ENCODE measurements around the gene CTTNBP2.

CTTNBP2 gene

DNA sequence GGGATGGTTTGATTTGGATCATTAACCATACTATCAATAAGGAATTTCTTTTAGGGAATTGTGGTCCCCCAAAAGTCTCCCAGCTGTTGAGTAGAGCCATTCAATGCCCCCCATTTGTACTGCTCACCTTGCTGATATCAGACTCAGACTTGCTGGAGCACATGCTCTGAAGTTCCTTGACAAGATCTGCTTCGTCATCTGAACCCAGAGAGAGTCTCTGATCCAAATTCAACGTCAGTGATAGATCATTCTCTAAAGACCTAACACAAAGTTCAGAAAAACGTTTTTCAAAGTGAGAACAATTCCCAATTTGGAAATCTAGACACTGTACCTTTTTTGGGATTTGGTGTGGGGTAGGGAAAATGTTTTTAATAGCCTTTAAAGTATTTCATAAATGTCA lies 153.9 kb downstream of the CTTNBP2 start:
- H3K36me3 ChIP-seq (ENCODE audit: low read length) = no peaks in the 10 kb centered on the region
- H3K9me2 ChIP-seq (replicated peaks; ENCODE audit: insufficient read depth, low read length) = no peaks in the 10 kb centered on the region
- H2AFZ ChIP-seq (ENCODE audit: low read depth, low read length, severe bottlenecking) = no peak overlapping the region
- H3K4me3 ChIP-seq (ENCODE audit: insufficient read depth, low read length, poor library complexity, severe bottlenecking) = no peak overlapping the region
- H3F3A ChIP-seq (ENCODE audit: insufficient read depth) = no peaks in the 10 kb centered on the region
- no peaks in the 10 kb centered on the region for H3K9me3 ChIP-seq (ENCODE audit: insufficient read depth, low read length)
- H3K4me2 ChIP-seq (ENCODE audit: low read depth, low read length, poor library complexity, severe bottlenecking) = no peak overlapping the region
- TF ChIP-seq, protein P1, sequence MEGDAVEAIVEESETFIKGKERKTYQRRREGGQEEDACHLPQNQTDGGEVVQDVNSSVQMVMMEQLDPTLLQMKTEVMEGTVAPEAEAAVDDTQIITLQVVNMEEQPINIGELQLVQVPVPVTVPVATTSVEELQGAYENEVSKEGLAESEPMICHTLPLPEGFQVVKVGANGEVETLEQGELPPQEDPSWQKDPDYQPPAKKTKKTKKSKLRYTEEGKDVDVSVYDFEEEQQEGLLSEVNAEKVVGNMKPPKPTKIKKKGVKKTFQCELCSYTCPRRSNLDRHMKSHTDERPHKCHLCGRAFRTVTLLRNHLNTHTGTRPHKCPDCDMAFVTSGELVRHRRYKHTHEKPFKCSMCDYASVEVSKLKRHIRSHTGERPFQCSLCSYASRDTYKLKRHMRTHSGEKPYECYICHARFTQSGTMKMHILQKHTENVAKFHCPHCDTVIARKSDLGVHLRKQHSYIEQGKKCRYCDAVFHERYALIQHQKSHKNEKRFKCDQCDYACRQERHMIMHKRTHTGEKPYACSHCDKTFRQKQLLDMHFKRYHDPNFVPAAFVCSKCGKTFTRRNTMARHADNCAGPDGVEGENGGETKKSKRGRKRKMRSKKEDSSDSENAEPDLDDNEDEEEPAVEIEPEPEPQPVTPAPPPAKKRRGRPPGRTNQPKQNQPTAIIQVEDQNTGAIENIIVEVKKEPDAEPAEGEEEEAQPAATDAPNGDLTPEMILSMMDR (IDR thresholded peaks at IDR 0.05; ENCODE audit: insufficient read depth, low read length, poor library complexity, severe bottlenecking) = no peak
- no peak for TF ChIP-seq EZH2phosphoT487 (conservative IDR thresholded peaks at IDR 0.05; ENCODE audit: low read length)
- H3K79me2 ChIP-seq (ENCODE audit: insufficient read depth, low read length) = no peaks in the 10 kb centered on the region
- no peak overlapping the region for H3K9ac ChIP-seq (ENCODE audit: low read length)
- H3K27me3 ChIP-seq (ENCODE audit: low read length) = no peaks in the 10 kb centered on the region
- no peak overlapping the region for H3K27ac ChIP-seq (ENCODE audit: low read depth, low read length)
- H4K20me1 ChIP-seq (ENCODE audit: low read depth, low read length) = no peaks in the 10 kb centered on the region

DNA sequence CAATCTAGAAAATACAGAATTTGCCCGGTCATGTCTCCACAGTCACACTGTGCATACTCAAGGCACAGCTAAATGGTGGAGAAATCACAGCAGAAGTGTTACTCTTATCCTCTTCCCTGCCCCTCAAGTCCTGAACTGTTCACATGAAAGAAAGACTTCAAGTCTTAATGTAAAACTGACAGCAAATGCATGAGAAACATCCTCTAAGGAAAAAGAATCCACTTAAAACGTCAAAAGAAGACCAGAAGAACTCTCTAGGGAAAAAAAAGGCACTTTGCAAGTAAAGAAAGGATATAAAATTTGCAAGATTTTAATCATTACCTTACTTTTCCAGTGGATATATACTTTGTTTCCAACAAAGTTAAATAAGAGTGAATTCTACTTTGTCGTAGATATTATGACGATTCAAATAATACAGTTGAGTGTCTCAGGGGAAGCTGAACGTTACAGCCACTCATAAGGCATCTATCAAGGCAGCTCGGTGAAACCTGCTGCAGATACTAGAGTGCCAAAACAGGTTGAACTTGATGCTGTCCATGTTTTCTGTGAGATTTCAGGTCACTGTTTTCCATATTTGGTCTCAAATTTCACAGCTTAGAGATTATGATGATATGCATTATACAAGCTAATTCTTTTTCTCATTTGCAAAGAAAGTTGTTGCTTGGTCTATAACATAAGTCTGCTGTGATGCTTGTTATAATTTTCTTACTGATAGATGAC lies 155.0 kb downstream of the CTTNBP2 start:
- Histone ChIP-seq H3K9me2 (replicated peaks; ENCODE audit: insufficient read depth, low read length) (no peaks in the 10 kb centered on the region), H3K79me2 (ENCODE audit: insufficient read depth, low read length) (no peaks in the 10 kb centered on the region), H3K9me3 (ENCODE audit: insufficient read depth, low read length) (no peaks in the 10 kb centered on the region), H2AFZ (ENCODE audit: low read depth, low read length, severe bottlenecking) (no peak overlapping the region), H4K20me1 (ENCODE audit: low read depth, low read length) (no peaks in the 10 kb centered on the region), H3K27me3 (ENCODE audit: low read length) (no peaks in the 10 kb centered on the region), H3K36me3 (ENCODE audit: low read length) (no peaks in the 10 kb centered on the region), H3K9ac (ENCODE audit: low read length) (no peak overlapping the region), H3K27ac (ENCODE audit: low read depth, low read length) (no peak overlapping the region), H3K4me2 (ENCODE audit: low read depth, low read length, poor library complexity, severe bottlenecking) (no peak overlapping the region), H3F3A (ENCODE audit: insufficient read depth) (no peaks in the 10 kb centered on the region), H3K4me3 (ENCODE audit: insufficient read depth, low read length, poor library complexity, severe bottlenecking) (no peak overlapping the region)
- TF ChIP-seq EZH2phosphoT487 (conservative IDR thresholded peaks at IDR 0.05; ENCODE audit: low read length) = no peak
- TF ChIP-seq, protein P1 (IDR thresholded peaks at IDR 0.05; ENCODE audit: insufficient read depth, low read length, poor library complexity, severe bottlenecking) = no peak

DNA sequence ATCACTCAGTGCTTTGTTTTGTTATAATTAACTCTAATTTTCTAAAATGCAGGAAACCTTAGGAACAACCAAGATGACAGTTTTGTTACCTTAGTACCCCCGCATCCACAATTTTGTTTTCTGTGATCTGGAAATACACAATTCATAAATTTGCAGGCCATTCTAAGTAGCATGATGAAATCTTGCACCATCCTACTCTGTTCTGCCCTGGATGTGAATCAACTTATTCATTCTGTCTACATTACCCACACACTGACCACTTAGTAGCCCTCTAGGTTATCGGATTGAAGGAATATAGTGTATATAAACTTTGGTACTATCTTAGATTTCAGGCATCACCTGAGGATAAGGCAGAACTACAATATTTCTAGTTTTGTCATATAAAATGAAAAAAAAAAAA lies 155.9 kb downstream of the CTTNBP2 start:
- H3K27ac ChIP-seq (ENCODE audit: low read depth, low read length) = no peak overlapping the region
- no peaks in the 10 kb centered on the region for H3K79me2 ChIP-seq (ENCODE audit: insufficient read depth, low read length)
- no peaks in the 10 kb centered on the region for H3K36me3 ChIP-seq (ENCODE audit: low read length)
- no peaks in the 10 kb centered on the region for H3K9me2 ChIP-seq (replicated peaks; ENCODE audit: insufficient read depth, low read length)
- no peaks in the 10 kb centered on the region for H3F3A ChIP-seq (ENCODE audit: insufficient read depth)
- no peak overlapping the region for H2AFZ ChIP-seq (ENCODE audit: low read depth, low read length, severe bottlenecking)
- no peak overlapping the region for H3K4me2 ChIP-seq (ENCODE audit: low read depth, low read length, poor library complexity, severe bottlenecking)
- no peaks in the 10 kb centered on the region for H3K9me3 ChIP-seq (ENCODE audit: insufficient read depth, low read length)
- no peaks in the 10 kb centered on the region for H3K27me3 ChIP-seq (ENCODE audit: low read length)
- no peaks in the 10 kb centered on the region for H4K20me1 ChIP-seq (ENCODE audit: low read depth, low read length)
- no peak for TF ChIP-seq EZH2phosphoT487 (conservative IDR thresholded peaks at IDR 0.05; ENCODE audit: low read length)
- TF ChIP-seq, protein P1 (IDR thresholded peaks at IDR 0.05; ENCODE audit: insufficient read depth, low read length, poor library complexity, severe bottlenecking) = no peak
- H3K4me3 ChIP-seq (ENCODE audit: insufficient read depth, low read length, poor library complexity, severe bottlenecking) = no peak overlapping the region
- no peak overlapping the region for H3K9ac ChIP-seq (ENCODE audit: low read length)
